Osteocyte (in vitro differentiated cells): Measurements from ENCODE around the gene FAM163A. TPM values are rescaled to one million over a fixed set of nuclear protein-coding genes. Genes with fewer than 3 reads are reported as not detected.

Experiments
- DNase-seq: peaks from one replicate; pipeline ENCODE4 v3.0.0; 2021; ENCODE audit warnings: mixed read lengths; ENCODE audit not compliant: unreplicated experiment; ENCODE audit errors: extremely low spot score
- H3K27ac Mint-ChIP-seq: one replicate; pipeline ENCODE4 v1.8.0; 2021; ENCODE audit warnings: mild to moderate bottlenecking, mixed read lengths; ENCODE audit not compliant: unreplicated experiment
- H3K27me3 Mint-ChIP-seq: one replicate; pipeline ENCODE4 v1.8.0; 2021; ENCODE audit warnings: mixed read lengths; ENCODE audit not compliant: unreplicated experiment
- H3K36me3 Mint-ChIP-seq: one replicate; pipeline ENCODE4 v1.8.0; 2021; ENCODE audit warnings: mixed read lengths; ENCODE audit not compliant: unreplicated experiment
- H3K4me1 Mint-ChIP-seq: one replicate; pipeline ENCODE4 v1.8.0; 2021; ENCODE audit warnings: mixed read lengths; ENCODE audit not compliant: unreplicated experiment
- H3K4me3 Mint-ChIP-seq: one replicate; pipeline ENCODE4 v1.8.0; 2021; ENCODE audit warnings: mild to moderate bottlenecking, moderate library complexity, mixed read lengths; ENCODE audit not compliant: unreplicated experiment
- H3K9me3 Mint-ChIP-seq: one replicate; pipeline ENCODE4 v1.8.0; 2021; ENCODE audit warnings: mixed read lengths; ENCODE audit not compliant: unreplicated experiment
- total RNA-seq: library from RNA; stranded (reverse); gene quantifications from 2 replicates; pipeline ENCODE4 v1.2.1, GENCODE V29; 2021
- TF ChIP-seq, protein P1 (sequence below): fragments of 200-600 bp; sonication (generic); IDR thresholded peaks from 2 replicates; pipeline ENCODE4 v1.5.0; 2021; ENCODE audit warnings: antibody characterized with exemption, mild to moderate bottlenecking, moderate library complexity

Gene FAM163A
- total RNA-seq, 1 donor from 2014 or later, result not detected

GRCh38 chr1:179786815-179787685, 44.0 kb downstream of the FAM163A start:
- no peak for DNase-seq
- H3K4me3 Mint-ChIP-seq, result no peak overlapping the region
- peaks cover 41% of the 10 kb centered on the region for H3K27me3 Mint-ChIP-seq
- TF ChIP-seq, protein P1, sequence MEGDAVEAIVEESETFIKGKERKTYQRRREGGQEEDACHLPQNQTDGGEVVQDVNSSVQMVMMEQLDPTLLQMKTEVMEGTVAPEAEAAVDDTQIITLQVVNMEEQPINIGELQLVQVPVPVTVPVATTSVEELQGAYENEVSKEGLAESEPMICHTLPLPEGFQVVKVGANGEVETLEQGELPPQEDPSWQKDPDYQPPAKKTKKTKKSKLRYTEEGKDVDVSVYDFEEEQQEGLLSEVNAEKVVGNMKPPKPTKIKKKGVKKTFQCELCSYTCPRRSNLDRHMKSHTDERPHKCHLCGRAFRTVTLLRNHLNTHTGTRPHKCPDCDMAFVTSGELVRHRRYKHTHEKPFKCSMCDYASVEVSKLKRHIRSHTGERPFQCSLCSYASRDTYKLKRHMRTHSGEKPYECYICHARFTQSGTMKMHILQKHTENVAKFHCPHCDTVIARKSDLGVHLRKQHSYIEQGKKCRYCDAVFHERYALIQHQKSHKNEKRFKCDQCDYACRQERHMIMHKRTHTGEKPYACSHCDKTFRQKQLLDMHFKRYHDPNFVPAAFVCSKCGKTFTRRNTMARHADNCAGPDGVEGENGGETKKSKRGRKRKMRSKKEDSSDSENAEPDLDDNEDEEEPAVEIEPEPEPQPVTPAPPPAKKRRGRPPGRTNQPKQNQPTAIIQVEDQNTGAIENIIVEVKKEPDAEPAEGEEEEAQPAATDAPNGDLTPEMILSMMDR, result no peak
- H3K27ac Mint-ChIP-seq, result no peak overlapping the region
- no peaks in the 10 kb centered on the region for H3K9me3 Mint-ChIP-seq
- H3K4me1 Mint-ChIP-seq, result no peaks in the 10 kb centered on the region
- H3K36me3 Mint-ChIP-seq, result no peaks in the 10 kb centered on the region

- Mint-ChIP-seq H3K4me1 (no peaks in the 10 kb centered on the region), H3K9me3 (no peaks in the 10 kb centered on the region), H3K27ac (no peak overlapping the region), H3K27me3 (peaks cover 48% of the 10 kb centered on the region), H3K36me3 (no peaks in the 10 kb centered on the region), H3K4me3 (no peak overlapping the region)
- TF ChIP-seq, protein P1, result no peak
- no peak for DNase-seq
These were observed 45.2 kb downstream of the FAM163A start for GRCh38 chr1:179788259-179788658.

DNA sequence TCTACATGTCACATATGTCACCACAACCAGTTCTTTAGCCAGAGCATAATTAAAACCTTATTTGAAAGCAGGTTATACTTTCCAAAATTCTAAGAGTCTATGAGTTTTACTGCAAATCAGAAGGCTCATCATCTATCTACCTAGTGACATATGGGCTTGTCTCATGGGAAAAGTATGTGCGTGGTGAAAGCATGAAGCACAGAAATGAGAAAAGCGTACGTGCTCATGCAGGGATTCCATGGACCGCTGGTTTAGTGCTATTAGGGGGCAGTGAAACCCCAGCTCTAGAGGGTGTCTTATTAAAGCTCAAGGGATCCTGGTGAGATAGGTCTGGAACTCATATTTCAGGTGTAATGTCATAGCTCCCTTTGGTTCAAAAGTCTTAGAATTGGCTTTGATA, 50.2 kb downstream of the FAM163A start:
- peaks cover 50% of the 10 kb centered on the region for H3K27me3 Mint-ChIP-seq
- TF ChIP-seq, protein P1, result no peak

DNA sequence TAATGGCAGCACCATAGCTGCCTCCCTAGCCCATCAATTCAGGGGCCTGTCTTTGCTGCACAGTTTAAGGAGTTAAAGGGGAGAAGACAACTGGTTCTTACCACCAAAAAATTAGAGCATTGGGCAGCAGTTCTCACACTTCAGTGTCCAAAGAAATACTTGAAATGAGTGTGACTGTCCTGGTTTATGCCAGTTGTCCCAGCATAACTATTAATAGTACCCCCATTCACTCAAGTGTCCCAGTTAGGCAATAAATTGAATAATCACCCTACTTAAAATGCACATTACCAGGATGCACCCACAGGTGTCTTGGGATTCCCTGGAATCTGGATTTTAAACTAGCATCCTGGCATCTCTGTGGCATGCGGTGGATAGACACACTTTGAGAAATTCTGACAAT, 51.1 kb downstream of the FAM163A start:
- TF ChIP-seq, protein P1, result no peak
- H3K9me3 Mint-ChIP-seq, result no peaks in the 10 kb centered on the region
- no peak for DNase-seq
- H3K36me3 Mint-ChIP-seq, result no peaks in the 10 kb centered on the region
- H3K4me1 Mint-ChIP-seq, result no peaks in the 10 kb centered on the region
- no peak overlapping the region for H3K4me3 Mint-ChIP-seq
- no peak overlapping the region for H3K27ac Mint-ChIP-seq
- peaks cover 47% of the 10 kb centered on the region for H3K27me3 Mint-ChIP-seq

More for the DNA sequence above, 50.2 kb downstream of the FAM163A start:
- DNase-seq, result no peak
- Mint-ChIP-seq H3K27ac (no peak overlapping the region), H3K4me1 (no peaks in the 10 kb centered on the region), H3K36me3 (no peaks in the 10 kb centered on the region), H3K9me3 (no peaks in the 10 kb centered on the region), H3K4me3 (no peak overlapping the region)

GRCh38 chr1:179794669-179795068, 51.6 kb downstream of the FAM163A start:
- Mint-ChIP-seq H3K4me3 (no peak overlapping the region), H3K4me1 (no peaks in the 10 kb centered on the region), H3K36me3 (no peaks in the 10 kb centered on the region), H3K27me3 (peaks cover 45% of the 10 kb centered on the region), H3K27ac (no peak overlapping the region), H3K9me3 (no peaks in the 10 kb centered on the region)
- DNase-seq, result no peak
- TF ChIP-seq, protein P1, result no peak
